GM18909 (cell line): Measurements from ENCODE around the gene CAMK1D.

Source experiments
- ATAC-seq: cut with Tn5 transposase; IDR thresholded peaks from one replicate; pipeline ENCODE4 v1.9.1; 2021; ENCODE audit warnings: mild to moderate bottlenecking; ENCODE audit not compliant: unreplicated experiment, poor library complexity

CAMK1D gene

DNA sequence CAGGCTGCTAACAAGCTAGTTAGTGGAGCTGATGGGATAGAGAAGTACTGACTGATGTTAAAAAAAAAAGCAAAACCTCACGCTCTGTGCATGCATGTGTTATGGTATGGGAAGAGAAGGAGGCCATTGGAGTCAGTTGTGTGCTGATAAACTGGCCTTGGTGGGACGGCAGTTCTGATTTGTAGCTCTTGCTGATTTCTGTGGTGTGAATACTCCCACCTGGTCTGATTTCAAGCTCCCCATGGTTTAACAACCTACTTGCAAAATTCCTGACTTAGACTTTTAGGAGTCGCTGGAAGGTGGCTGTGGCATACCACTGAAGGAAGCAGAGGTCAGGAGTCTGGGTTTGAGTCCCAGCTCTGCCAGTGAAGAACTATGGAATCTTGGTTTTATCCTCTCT is 15.2 kb downstream of the CAMK1D start:
- ATAC-seq, result no peak

DNA sequence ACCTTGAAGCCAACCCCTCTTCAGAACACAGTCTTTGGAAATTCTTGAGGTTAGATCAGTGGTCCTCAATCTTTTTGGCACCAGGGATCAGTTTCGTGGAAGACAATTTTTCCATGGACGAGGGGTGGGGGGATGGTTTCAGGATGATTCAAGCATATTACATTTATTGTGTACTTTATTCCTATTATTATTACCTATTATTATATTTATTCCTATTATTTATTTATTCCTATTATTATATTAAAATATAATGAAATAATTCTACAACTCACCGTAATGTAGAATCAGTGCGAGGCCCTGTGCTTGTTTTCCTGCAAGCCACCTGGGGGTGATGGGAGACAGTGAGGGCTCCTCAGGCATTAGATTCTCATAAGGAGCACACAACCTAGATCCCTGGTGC is 17.9 kb downstream of the CAMK1D start:
- ATAC-seq, result no peak

DNA sequence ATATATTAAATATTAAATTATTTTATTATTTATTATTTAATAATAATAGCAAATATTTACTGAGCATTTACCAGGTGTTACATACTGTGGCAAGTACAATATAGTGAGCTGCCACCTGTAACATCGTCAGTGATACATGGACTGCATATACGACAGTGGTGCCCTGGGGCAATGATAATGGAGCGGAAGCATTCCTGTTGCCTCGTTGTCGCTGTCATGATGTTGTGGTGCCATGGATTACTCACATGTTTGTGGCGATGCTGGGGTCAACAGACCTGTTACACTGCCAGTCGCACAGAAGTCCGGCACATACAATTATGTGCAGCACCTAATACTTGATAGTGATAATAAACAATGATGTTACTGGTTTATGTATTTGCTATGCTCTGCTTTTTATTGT is 20.6 kb downstream of the CAMK1D start:
- ATAC-seq, result no peak

DNA sequence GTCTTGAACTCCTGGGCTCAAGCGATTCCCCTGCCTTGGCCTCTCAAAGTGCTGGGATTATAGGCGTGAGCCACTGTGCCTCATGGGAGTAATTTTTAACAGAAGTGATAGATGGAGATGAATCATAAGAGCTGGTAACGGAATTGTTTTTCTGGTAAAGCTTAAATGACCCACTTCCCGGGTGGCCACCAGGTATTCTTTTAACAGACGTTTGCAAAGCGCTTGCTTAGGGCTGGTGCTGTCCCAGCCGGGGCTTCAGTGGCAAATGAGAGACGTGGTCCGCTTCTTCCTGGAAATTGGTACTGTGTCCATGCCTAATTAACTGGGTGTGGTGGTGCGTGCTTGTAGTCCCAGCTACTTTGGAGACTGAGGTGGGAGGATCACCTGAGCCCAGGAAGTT is 23.5 kb downstream of the CAMK1D start:
- ATAC-seq, result no peak

DNA sequence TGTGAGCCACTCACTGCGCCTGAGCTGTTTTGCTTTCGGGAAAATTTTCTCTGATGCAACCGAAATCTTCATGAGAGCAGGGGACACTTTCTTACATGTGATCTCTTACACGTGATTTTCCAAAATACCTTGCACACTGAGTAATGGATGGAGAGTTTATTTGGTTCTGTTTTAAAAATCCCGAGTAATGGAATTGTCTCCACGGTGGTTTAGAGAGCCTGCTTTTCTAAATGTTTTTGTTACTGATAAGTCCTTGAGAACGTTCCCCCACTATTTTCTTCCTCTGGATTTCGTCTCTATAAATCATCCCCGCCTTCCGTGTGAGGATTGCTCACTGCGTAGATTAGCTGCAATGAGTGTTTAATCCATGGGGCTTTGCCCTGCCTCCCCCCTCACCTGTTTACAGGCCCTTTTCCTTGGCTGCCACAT is 25.7 kb downstream of the CAMK1D start:
- no peak for ATAC-seq

DNA sequence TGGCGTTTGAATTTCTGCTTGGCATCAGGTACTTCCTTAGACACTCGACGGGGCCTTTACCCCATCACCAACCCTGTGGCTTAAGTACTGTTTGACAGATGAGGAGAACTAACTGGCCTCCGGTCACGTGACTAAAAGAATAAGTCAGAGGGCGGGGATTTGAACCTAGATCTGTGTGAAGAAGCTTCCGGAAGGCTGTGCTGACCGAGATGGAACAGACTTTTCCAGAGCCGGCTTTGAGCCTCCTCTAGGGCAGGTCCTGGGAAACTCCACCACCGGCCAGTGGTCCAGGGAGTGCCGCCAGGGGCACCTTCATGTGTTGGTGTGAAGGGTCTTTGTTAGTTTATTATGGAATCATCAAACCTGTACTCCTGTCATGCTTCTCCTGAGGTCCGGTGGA is 26.9 kb downstream of the CAMK1D start:
- no peak for ATAC-seq

DNA sequence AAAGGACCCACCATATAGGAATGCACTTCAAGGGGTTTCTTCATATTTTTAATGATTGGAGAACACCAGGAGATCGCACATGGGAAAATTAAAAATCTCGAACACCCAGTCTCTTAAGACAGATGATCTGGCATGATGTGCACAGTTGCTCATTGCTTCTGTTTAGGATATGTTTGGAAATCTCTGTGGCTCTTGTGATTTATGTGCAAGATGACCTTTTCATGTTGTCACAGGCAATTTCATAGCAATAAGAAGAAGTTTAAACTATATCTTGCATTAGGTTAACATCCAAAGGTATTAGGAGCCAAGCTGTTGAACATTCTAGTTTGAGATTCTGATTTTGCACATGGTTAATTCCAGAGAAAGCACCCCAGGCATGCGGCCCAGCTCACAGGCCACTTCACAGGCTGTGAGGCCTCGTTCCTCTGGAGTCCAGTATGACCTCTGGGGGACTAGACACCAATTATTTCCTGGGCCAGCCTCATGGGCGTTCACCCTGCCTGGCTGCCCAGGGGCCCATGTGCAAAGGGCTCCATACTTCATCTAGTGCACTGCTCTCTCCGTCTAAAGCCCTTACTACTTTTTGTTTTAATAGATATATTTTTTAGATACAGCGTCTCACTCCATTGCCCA is 28.4 kb downstream of the CAMK1D start:
- ATAC-seq, result no peak

DNA sequence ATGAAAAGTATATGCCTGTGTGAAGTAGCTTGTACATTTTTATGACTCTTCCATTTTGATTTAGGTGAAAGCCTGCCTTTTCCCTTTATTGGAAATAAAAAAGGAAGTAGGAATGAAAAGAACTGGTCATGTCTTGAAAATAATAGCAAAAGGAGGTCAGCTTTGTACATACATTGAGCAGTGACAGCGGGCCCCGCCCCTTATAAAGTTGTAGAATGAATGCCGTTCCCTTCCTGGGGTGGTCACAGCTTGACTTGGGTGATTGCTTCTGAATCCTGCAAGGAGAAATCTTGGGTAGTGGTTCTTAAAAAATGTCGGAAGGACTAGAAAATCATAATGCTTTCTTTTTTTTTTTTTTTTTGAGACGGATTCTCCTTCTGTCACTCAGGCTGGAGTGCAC is 31.7 kb downstream of the CAMK1D start:
- no peak for ATAC-seq

DNA sequence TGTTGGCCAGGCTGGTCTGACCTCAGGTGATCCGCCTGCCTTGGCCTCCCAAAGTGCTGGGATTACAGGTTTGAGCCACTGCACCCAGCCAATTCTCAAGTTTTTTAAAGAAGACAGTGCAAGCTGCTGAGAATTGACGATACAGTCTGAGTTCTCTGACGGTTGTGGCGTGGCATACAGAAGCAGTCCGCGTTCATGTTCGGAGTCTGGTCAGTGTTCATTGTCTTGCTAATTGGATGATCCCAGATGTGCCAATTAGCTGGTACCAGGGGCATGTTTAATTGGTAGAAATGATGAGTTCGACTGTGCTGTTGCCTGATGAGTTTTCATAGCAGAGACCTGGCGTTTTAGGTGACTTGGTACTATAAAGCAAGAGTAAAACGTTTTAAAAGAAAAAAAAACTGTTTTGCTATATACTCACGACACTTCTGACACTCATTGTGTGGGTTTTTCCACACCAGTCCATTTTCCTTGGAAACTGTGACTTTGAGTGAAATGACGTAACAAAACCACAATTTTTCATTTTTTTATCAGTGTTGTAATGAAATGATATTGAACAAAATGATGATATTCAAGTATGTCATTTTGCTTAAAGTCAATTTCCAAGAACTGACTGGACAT is 32.3 kb downstream of the CAMK1D start:
- no peak for ATAC-seq

DNA sequence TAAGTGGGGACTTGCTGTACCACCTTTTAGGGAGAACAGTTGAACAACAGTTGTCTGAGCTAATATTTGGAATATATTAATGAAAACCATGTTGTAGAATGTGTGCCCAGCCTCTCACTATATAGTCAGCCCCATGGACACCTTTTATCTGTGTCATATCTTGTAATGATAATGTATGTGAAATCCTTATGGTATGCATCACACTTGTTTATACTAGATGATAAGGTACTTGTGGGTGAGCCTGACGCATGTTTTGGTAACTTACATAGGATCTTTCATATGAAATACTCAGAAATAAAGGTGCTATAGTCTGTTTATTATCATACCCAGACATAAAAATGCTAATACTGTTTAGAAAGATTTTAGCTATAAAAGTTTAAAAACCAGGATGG is 32.8 kb downstream of the CAMK1D start:
- ATAC-seq, result no peak

DNA sequence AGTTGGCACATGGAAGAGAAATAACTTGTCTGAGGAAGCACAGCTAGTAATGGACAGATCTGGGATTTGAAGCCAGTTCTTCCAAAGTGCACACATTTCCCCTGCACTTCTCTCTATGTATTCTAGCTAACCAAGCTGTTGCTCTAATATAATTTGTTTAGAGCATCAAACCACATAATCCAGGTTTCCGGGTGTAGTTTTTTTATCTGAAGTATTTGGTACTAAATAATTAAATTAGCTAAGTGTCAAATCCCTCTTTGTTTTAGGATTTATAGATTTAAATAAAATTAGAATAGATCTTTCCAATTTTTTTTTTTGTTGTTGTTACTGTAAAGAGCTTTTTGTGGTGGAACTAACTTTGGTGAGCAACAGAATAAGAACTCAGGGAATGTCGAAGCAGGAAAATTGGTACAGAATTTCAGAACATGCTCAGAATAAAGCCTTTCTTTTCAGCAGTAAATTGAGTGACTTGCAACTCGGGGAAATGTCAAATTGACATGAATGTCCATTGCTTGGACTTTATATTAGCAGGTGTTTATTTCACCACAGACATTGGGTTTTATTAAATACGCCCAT is 33.7 kb downstream of the CAMK1D start:
- ATAC-seq, result no peak

DNA sequence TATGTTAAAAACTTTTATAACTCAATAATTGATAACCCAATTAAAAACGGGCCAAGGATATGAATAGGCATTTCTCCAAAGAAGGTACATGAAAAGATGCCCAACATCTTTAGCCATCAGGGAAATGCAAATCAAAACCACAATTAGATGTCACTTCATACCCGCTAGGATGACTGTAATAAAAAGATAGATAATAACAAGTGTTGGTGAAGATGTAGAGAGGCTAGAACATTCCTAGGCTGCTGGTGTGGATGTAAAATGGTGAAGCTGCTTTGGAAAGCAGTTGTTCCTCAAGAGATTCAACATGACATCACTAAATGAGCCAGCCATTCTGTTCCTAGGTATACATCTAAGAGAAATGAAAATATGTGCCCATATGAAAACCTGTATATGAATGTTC is 35.6 kb downstream of the CAMK1D start:
- ATAC-seq, result no peak

DNA sequence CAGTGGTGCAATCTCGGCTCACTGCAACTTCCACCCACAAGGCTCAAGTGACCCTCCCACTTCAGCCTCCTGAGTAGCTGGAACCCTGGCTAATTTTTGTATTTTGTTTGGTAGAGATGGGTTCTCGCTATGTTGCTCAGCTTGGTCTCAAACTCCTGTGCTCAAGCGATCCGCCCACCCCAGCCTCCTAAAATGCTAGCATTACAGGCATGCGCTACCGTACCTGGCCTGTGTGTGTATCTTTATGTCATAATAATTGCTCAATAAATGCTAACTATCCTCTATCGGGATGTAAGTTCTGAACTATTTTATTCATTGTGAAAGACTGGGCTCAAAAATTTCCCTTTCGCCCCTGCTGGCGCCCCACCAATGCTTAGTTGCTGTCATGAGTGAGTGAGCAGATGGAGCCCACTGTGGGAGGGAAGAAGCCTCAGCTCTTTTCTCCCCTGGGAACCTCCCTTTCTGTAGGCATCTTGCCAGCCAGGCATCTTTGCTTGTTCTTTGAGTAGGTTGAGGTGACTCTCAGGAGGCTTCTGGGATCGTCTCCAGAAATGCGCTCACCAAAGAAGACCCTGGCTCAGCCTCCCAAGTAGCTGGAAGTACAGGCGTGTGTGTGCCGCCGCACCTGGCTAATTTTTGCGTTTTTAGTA is 38.3 kb downstream of the CAMK1D start:
- ATAC-seq, result no peak

DNA sequence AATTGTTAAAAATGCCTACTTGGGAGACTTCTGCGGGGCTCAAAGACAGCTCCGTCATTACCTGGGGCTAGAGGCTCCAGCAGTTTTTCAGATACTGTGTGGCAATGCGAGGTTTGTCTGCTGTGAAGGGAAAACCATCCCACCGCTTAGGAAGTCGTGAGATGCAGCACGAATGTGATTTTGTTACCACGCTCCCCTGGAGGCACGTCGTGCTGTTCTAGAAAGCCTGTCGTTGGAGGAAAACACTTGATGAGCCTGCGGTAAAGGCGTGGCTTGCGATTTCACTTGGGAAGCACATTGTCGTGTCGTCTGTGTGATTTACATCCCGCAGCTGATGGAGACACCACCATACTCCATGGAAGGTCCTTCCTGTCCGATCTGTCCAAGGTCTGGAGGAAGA is 39.3 kb downstream of the CAMK1D start:
- ATAC-seq, result no peak

DNA sequence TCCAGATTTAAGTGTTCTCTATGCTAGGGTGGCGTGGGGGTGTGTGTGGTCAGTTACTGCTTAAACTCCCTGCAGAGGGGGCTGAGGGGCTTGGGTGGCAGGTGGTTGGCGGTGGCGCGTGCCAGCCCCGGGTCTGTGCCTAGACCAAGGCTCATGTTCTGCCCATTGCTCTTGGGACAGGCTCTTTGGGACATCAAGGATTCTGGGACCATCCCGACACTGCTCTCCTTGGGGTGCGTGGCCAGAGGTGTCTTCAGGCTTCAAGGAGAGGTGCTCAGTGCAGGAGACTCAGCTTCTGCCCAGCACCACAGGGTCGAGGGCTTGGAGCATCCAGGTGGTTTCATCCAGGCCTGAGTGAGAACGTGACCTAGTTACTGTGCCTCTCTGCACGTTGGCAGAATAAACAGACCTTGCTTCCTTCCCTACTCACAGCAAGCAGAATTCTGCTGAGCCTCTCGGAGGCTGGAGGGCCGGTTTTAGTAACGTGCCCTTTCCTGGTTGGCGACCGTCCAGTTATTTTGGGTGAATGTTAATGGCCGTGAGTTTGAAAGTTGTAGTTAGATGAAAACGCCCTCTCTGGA is 39.9 kb downstream of the CAMK1D start:
- no peak for ATAC-seq

DNA sequence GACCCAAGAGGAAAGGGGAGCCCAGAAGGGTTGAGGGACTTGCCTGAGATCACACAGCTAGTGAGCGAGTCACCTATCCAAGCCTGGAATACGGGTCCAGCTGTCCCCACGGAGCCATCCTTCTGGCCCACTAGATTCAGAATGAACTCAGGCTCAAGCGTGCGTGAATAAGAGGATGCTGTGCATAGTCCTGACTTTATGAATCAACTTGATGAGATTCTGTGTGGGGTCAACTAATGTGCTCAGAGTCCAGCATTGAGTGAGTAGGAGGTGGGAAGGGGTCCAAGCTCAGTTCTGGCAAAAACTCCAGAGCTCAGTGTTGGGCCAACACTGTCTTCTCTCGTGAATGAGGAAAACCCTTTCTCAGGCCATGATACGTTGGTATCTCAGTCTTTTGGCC is 41.4 kb downstream of the CAMK1D start:
- ATAC-seq, result no peak

DNA sequence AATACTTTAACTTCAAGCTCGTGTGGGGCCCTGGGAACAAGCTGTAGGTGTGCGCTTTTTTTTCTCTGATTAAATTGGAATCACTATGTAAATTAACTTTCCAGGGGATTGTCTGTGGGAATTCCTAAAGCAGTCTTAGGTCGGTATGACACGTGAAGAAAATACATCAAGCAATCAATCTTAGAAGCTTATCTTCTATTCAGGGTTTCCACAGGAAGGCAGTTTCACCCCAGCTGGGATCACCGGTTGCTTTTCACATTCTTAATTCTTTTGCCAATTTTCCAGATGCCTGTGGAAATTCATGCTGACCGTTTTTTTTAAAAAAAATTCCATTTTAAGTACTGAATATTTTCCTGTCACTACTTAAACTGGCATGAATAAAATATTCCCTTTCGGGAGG is 41.9 kb downstream of the CAMK1D start:
- ATAC-seq, result no peak

DNA sequence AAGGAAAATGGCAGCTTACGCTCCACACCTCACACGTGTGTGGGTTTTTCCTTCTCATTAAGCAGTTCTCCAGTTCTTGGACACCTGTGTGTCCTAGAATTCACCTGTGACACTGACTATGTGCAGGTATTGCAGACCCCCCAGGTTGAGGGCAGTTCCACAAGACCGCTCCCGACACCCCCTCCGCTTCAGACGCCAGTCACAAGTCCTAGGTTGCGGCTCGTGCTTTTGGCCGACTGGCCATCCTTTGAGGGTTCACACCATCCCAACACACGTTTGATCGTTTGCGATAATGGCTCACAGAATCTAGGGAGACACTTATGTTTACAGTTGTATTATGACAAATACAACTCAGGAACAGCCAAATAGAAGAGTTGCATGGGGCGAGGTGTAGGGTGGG is 44.5 kb downstream of the CAMK1D start:
- ATAC-seq, result no peak

DNA sequence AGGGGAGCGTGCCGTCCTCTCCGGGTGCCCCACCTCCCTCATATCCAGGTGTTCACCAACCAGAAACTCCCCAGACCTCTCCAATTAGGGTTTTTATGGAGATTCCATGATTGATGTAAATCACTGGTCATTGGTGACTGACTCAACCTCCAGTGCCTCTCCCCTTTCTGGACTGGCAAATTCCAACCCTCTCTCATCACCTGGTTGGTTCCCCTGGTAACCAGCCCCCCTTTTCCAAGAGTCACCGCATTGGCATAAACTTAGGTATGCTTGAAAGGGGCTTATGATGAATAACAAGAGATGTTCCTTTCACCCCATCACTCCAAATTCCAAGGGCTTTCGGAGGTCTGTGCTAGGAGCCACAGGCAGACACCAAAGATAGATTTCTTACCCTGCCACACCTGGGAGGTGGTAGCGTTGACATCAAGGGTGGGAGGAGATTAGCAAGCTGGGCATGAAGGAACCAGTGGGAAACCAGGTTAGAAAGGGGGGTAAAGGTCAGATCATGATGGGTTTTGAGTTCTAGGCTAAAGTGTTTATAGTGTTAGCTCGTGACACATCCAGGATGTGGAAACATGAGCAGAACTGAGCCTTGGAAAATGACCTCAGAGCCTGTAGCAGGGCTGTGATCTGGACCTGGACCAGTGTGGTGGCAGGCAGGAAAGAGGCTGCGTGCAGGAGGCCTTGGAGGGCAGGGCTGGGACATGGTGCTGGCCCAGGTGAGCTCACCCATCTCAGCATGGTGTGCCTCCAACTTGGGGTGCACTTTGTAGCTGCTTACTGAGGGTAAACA is 45.1 kb downstream of the CAMK1D start:
- ATAC-seq, result no peak

DNA sequence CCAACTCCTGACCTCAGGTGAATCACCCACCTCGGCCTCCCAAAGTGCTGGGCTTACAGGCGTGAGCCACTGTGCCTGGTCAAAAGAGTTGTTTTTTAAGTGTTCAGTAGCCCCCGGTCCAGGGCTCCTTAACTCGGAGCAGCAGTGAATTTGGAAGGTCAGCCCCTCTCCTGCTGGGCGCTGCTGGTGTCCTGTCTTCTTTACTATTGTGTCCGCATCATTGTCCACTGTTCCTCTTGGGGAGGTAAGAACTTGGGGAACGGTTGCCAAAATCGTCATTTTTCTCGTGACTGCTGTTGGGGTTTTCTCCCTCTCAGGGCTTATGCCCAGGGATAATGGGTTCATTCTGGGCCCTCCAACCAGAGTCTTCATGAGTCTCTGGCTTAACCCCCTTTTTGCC is 46.7 kb downstream of the CAMK1D start:
- no peak for ATAC-seq

DNA sequence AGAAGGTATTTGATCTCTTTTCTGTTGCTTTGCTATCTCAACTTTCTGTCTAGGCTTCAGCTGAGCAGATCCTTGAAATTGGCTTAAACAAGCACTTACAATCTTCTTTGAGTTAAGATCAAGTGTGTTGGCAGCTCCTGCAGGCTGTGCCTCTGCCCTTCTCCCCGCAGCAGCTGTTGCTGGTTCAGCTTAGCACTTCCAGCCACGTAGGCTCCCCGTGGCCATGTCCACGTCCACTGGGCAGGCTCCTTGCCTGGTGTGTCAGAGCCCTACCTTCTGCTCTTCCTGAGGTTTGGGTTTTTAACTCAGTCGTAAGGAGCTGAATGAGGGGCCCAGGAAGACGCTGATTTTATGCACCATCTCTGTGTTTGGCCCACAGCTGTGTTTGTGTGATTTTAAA is 47.2 kb downstream of the CAMK1D start:
- ATAC-seq, result no peak
